ENCODE results near the gene RNF144B.
A peak's percentile ranks its signal among the peaks of the same experiment; 100 is the strongest.
"Not testable (repeated sequence)": the region's sequence is repeated elsewhere in the genome, so short reads cannot be mapped to it uniquely, and the experiment has no call there.

Gene RNF144B

GRCh38 chr6:18371656-18372055 is 15.5 kb upstream of the RNF144B start:
- no peak for DNase-seq (ENCODE audit: low spot score)

- peak; percentile 27 for DNase-seq (ENCODE audit: low spot score)
Observed at GRCh38 chr6:18380158-18380836, 6.9 kb upstream of the RNF144B start.

- DNase-seq (ENCODE audit: low spot score): no peak
Observed at GRCh38 chr6:18380851-18381250, 6.3 kb upstream of the RNF144B start.

- no peak for DNase-seq (ENCODE audit: low spot score)
Observed at GRCh38 chr6:18383441-18383840, 3.7 kb upstream of the RNF144B start.

- no peak for DNase-seq (ENCODE audit: low spot score)
Observed at GRCh38 chr6:18384621-18385020, 2.5 kb upstream of the RNF144B start.

- DNase-seq (ENCODE audit: low spot score): peak; percentile 16
Observed at GRCh38 chr6:18386298-18386976, 713 bp upstream of the RNF144B start.

GRCh38 chr6:18388271-18388670 is 1.1 kb downstream of the RNF144B start:
- peak; percentile 48 for DNase-seq (ENCODE audit: low spot score)

GRCh38 chr6:18388942-18389341 is 1.8 kb downstream of the RNF144B start:
- no peak for DNase-seq (ENCODE audit: low spot score)

GRCh38 chr6:18389479-18389878 is 2.3 kb downstream of the RNF144B start:
- peak; percentile 19 for DNase-seq (ENCODE audit: low spot score)

GRCh38 chr6:18390476-18390875 is 3.3 kb downstream of the RNF144B start:
- DNase-seq (ENCODE audit: low spot score): peak; percentile 28

- no peak for DNase-seq (ENCODE audit: low spot score)
Observed at GRCh38 chr6:18391023-18391422, 3.9 kb downstream of the RNF144B start.

GRCh38 chr6:18392346-18392877 is 5.3 kb downstream of the RNF144B start:
- DNase-seq (ENCODE audit: low spot score): peak; percentile 72

GRCh38 chr6:18393698-18394097 is 6.5 kb downstream of the RNF144B start:
- DNase-seq (ENCODE audit: low spot score): no peak

- DNase-seq (ENCODE audit: low spot score): no peak
Observed at GRCh38 chr6:18395177-18395855, 8.2 kb downstream of the RNF144B start.

GRCh38 chr6:18395856-18396197 is 8.7 kb downstream of the RNF144B start:
- no peak for DNase-seq (ENCODE audit: low spot score)

GRCh38 chr6:18397701-18398100 is 10.6 kb downstream of the RNF144B start:
- DNase-seq (ENCODE audit: low spot score): no peak

GRCh38 chr6:18398225-18398624 is 11.1 kb downstream of the RNF144B start:
- not testable (repeated sequence) for DNase-seq (ENCODE audit: low spot score)

GRCh38 chr6:18400831-18401446 is 13.8 kb downstream of the RNF144B start:
- DNase-seq (ENCODE audit: low spot score): peak; percentile 60

- DNase-seq (ENCODE audit: low spot score): not testable (repeated sequence)
Observed at GRCh38 chr6:18404965-18405364, 17.8 kb downstream of the RNF144B start.

- DNase-seq (ENCODE audit: low spot score): no peak
Observed at GRCh38 chr6:18405477-18406293, 18.5 kb downstream of the RNF144B start.

GRCh38 chr6:18406955-18407749 is 20.0 kb downstream of the RNF144B start:
- no peak for DNase-seq (ENCODE audit: low spot score)

Data from NAMALWA (cell line).